ENCODE results near the gene BLM.
A peak's percentile ranks its signal among the peaks of the same experiment; 100 is the strongest.
"Not testable (repeated sequence)": the region's sequence is repeated elsewhere in the genome, so short reads cannot be mapped to it uniquely, and the experiment has no call there.

The BLM gene

GRCh38 chr15:90823455-90823974 lies 106.4 kb downstream of the BLM start:
- no peaks in the 10 kb centered on the region for H3K27me3 Mint-ChIP-seq
- DNase-seq (no peak), ATAC-seq (no peak)
- H3K27ac Mint-ChIP-seq, result no peak overlapping the region
- H3K36me3 Mint-ChIP-seq (ENCODE audit: low read depth), result no peaks in the 10 kb centered on the region
- no peak overlapping the region for H3K4me3 Mint-ChIP-seq
- H3K9me3 Mint-ChIP-seq, result no peaks in the 10 kb centered on the region
- peaks cover 18% of the 10 kb centered on the region for H3K4me1 Mint-ChIP-seq

GRCh38 chr15:90825115-90825899 lies 108.2 kb downstream of the BLM start:
- not testable (repeated sequence) for DNase-seq; H3K27me3 Mint-ChIP-seq; H3K9me3 Mint-ChIP-seq; H3K36me3 Mint-ChIP-seq (ENCODE audit: low read depth); H3K27ac Mint-ChIP-seq; ATAC-seq; H3K4me3 Mint-ChIP-seq
- H3K4me1 Mint-ChIP-seq, result peaks cover 21% of the 10 kb centered on the region

DNA sequence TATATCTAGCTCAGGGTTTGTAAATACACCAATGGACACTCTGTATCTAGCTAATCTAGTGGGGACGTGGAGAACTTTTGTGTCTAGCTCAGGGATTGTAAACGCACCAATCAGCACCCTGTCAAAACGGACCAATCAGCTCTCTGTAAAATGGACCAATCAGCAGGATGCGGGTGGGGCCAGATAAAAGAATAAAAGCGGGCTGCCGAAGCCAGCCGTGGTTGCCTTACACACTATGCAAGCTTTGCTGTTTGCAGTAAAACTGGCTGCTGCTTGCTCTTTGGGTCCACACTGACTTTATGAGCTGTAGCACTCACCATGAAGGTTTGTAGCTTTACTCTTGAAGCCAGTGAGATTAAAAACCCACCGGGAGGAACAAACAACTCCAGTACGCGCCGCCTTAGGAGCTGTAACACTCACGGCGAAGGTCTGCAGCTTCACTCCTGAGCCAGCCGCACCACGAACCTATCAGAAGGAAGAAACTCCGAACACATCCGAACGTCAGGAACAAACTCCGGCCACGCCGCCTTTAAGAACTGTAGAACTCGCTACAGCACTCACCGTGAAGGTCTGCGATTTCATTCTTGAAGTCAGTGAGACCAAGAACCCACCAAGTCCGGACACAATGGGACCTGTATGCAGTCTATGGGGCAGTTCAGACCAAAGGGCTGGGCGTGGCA lies 109.2 kb downstream of the BLM start:
- DNase-seq; H3K27me3 Mint-ChIP-seq; H3K9me3 Mint-ChIP-seq; ATAC-seq; H3K4me3 Mint-ChIP-seq; H3K36me3 Mint-ChIP-seq (ENCODE audit: low read depth); H3K27ac Mint-ChIP-seq: not testable (repeated sequence)
- H3K4me1 Mint-ChIP-seq, result peaks cover 30% of the 10 kb centered on the region

GRCh38 chr15:90826886-90827435 lies 109.8 kb downstream of the BLM start:
- DNase-seq (no peak), ATAC-seq (no peak)
- Mint-ChIP-seq H3K27ac (no peak overlapping the region), H3K36me3 (ENCODE audit: low read depth) (no peaks in the 10 kb centered on the region), H3K9me3 (no peaks in the 10 kb centered on the region), H3K27me3 (no peaks in the 10 kb centered on the region), H3K4me3 (no peak overlapping the region), H3K4me1 (peaks cover 31% of the 10 kb centered on the region)

DNA sequence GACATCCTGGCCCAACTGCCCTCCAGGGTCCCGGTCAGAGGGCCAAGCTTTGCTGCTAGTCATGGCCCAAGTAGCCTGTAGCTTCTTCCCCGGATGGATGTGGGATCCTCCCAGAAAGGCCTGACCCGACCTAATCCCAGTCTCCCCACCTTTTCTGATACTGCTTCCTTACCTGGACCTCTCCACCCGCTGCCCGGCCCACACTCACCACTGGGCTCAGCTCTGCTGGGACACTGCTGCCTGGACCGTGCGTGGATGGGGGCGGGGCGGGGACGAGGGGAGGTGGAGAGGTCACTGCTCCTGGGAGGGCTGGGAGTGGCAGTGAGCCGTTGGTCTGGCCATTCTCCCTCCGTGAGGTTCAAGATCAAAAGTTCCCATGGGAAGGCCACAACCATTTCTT lies 111.0 kb downstream of the BLM start:
- no peaks in the 10 kb centered on the region for H3K27me3 Mint-ChIP-seq
- ATAC-seq, result no peak
- no peak for DNase-seq
- H3K9me3 Mint-ChIP-seq, result no peaks in the 10 kb centered on the region
- H3K4me1 Mint-ChIP-seq, result peaks cover 37% of the 10 kb centered on the region
- no peak overlapping the region for H3K27ac Mint-ChIP-seq
- no peaks in the 10 kb centered on the region for H3K36me3 Mint-ChIP-seq (ENCODE audit: low read depth)
- H3K4me3 Mint-ChIP-seq, result no peak overlapping the region

- peak overlapping the region; percentile 91 for H3K27ac Mint-ChIP-seq
- no peaks in the 10 kb centered on the region for H3K9me3 Mint-ChIP-seq
- no peaks in the 10 kb centered on the region for H3K36me3 Mint-ChIP-seq (ENCODE audit: low read depth)
- no peak overlapping the region for H3K4me3 Mint-ChIP-seq
- H3K27me3 Mint-ChIP-seq, result no peaks in the 10 kb centered on the region
- H3K4me1 Mint-ChIP-seq, result peaks cover 40% of the 10 kb centered on the region
- ATAC-seq (peak; percentile 5), DNase-seq (no peak)
Observed at GRCh38 chr15:90829126-90829525, 112.0 kb downstream of the BLM start.

DNA sequence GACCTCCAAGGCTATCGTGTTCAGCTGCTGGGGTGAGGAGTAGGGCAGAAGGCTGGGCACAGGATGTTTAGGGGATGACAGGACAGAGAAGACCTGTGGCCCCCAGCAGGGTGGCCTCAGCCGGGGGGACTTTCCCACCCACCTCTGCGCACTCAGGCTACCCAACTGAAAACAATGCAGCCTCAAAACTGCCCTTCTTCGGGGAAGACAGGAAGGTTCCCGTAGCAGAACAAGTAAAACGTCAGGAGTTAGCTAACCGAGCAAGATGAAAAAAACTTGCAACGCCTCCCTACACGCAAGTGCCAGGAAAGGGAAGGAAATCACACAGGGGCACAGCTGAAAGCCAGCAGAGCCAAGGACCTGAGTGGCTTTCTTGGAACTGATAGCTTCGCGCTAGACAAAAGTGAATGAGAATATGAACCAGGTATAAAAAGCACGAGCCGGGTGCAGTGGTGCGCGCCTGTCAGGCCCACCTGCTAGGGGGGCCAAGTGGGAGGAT lies 112.8 kb downstream of the BLM start:
- Mint-ChIP-seq H3K36me3 (ENCODE audit: low read depth) (no peaks in the 10 kb centered on the region), H3K27me3 (no peaks in the 10 kb centered on the region), H3K9me3 (no peaks in the 10 kb centered on the region), H3K4me3 (peak overlapping the region; percentile 62), H3K4me1 (peaks cover 45% of the 10 kb centered on the region), H3K27ac (peak overlapping the region; percentile 91)
- DNase-seq (peak; percentile 69), ATAC-seq (peak; percentile 94)

DNA sequence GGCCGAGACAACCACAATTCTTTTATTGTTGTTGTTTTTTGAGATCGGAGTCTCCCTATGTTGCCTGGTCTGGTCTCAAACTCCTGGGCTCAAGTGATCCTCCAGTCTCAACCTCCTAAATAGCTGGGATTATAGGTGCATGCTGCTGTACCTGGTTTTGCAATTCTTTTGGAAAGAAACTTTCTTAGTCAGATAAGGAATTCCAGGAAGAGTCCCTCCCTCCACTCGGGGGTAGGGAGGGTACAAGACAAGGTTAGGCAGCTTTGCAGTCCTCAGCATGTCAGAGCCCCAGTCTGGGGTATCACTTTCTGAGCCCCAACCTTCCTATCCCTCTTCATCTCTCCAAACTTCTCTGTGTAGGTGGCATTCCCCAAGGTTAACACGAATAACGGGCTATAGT lies 117.5 kb downstream of the BLM start:
- Mint-ChIP-seq H3K4me1 (peaks cover 72% of the 10 kb centered on the region), H3K9me3 (no peaks in the 10 kb centered on the region), H3K27ac (peak overlapping the region; percentile 56), H3K4me3 (no peak overlapping the region), H3K27me3 (no peaks in the 10 kb centered on the region), H3K36me3 (ENCODE audit: low read depth) (no peaks in the 10 kb centered on the region)
- ATAC-seq (no peak), DNase-seq (no peak)

DNA sequence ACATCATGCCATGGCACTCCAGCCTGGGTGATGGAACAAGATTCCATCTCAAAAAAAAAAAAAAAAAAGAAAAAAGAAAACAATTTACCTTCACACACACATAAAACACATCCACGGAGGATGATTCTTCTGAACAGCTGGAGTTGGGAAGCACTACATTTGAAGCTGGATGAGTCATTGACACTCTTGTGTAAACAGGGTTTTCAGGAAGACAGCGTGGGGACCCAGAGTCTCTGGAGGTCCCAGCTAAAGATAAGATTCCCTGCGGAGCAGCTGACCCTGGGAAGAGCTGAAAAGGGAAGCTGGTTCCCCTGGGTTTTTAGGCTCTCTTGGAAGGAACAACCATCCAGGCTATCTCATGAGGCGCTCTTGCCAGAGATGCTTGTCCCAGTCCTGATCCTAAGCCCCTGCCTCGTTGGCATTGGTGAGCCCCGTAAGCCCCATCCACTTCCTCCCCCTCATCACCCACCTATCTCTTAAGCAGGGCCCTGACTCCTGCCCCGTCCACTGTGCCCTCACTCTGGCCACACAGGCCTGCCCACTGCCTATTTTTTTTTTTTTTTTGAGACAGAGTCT lies 119.2 kb downstream of the BLM start:
- H3K4me3 Mint-ChIP-seq, result peak overlapping the region; percentile 75

DNA sequence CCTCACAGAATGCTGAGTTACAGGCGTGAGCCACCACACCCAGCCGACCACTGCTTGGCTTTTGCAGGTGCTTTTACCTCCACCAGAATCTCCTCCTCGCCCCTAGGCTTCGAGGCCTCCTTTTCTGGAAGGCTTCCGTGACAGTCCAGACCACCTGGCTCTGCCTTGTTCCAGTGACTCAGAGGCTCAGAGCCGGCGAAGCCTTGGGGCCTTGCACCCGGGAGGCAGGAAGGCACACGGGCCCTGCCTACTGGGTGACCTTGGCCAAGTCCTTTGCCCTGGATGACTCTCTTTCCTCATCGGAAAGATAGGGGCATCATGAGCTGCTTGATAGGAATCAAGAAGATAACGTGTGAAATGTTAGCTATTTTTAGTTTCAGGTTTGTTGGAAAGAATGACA lies 119.9 kb downstream of the BLM start:
- H3K9me3 Mint-ChIP-seq, result no peaks in the 10 kb centered on the region
- H3K27me3 Mint-ChIP-seq, result no peaks in the 10 kb centered on the region
- peaks cover 68% of the 10 kb centered on the region for H3K4me1 Mint-ChIP-seq
- H3K27ac Mint-ChIP-seq, result peak overlapping the region; percentile 95
- H3K36me3 Mint-ChIP-seq (ENCODE audit: low read depth), result no peaks in the 10 kb centered on the region
- H3K4me3 Mint-ChIP-seq, result peak overlapping the region; percentile 75
- peak; percentile 59 for ATAC-seq
- DNase-seq, result peak; percentile 66

More for the DNA sequence above, 119.2 kb downstream of the BLM start:
- H3K27ac Mint-ChIP-seq, result peak overlapping the region; percentile 95
- peaks cover 69% of the 10 kb centered on the region for H3K4me1 Mint-ChIP-seq
- no peak for ATAC-seq
- no peaks in the 10 kb centered on the region for H3K27me3 Mint-ChIP-seq
- no peaks in the 10 kb centered on the region for H3K36me3 Mint-ChIP-seq (ENCODE audit: low read depth)
- DNase-seq, result no peak
- no peaks in the 10 kb centered on the region for H3K9me3 Mint-ChIP-seq

GRCh38 chr15:90838139-90838538 lies 121.0 kb downstream of the BLM start:
- peak overlapping the region; percentile 95 for H3K27ac Mint-ChIP-seq
- H3K4me3 Mint-ChIP-seq, result peak overlapping the region; percentile 75
- ATAC-seq, result peak; percentile 84
- peaks cover 63% of the 10 kb centered on the region for H3K4me1 Mint-ChIP-seq
- H3K9me3 Mint-ChIP-seq, result no peaks in the 10 kb centered on the region
- H3K36me3 Mint-ChIP-seq (ENCODE audit: low read depth), result no peaks in the 10 kb centered on the region
- DNase-seq, result peak; percentile 91
- no peaks in the 10 kb centered on the region for H3K27me3 Mint-ChIP-seq

- Mint-ChIP-seq H3K9me3 (no peaks in the 10 kb centered on the region), H3K36me3 (ENCODE audit: low read depth) (no peaks in the 10 kb centered on the region), H3K27ac (peak overlapping the region; percentile 95), H3K4me3 (peak overlapping the region; percentile 75), H3K4me1 (peaks cover 63% of the 10 kb centered on the region), H3K27me3 (no peaks in the 10 kb centered on the region)
- no peak for ATAC-seq
- DNase-seq, result no peak
Observed at GRCh38 chr15:90838544-90838943, 121.4 kb downstream of the BLM start.

- H3K36me3 Mint-ChIP-seq (ENCODE audit: low read depth), result no peaks in the 10 kb centered on the region
- ATAC-seq (no peak), DNase-seq (peak; percentile 46)
- peak overlapping the region; percentile 68 for H3K27ac Mint-ChIP-seq
- H3K9me3 Mint-ChIP-seq, result no peaks in the 10 kb centered on the region
- peaks cover 3% of the 10 kb centered on the region for H3K27me3 Mint-ChIP-seq
- H3K4me1 Mint-ChIP-seq, result peaks cover 60% of the 10 kb centered on the region
- peak overlapping the region; percentile 75 for H3K4me3 Mint-ChIP-seq
Observed at GRCh38 chr15:90839187-90840071, 122.3 kb downstream of the BLM start.
